KMS-11 (cell line): ENCODE data around the gene TSPAN18.

Experiments used
- H2AFZ ChIP-seq: fragments of 200-600 bp; sonication (generic); 2 replicates; pipeline ENCODE4 v1.6.1; 2016; ENCODE audit warnings: antibody characterized with exemption, mixed run types, low read depth
- H3K27ac ChIP-seq: fragments of 200-600 bp; sonication (generic); 2 replicates; pipeline ENCODE4 v1.6.1; 2016; ENCODE audit warnings: mild to moderate bottlenecking, mixed run types
- H3K27me3 ChIP-seq: fragments of 200-600 bp; sonication (generic); 2 replicates; pipeline ENCODE4 v1.6.1; 2017; ENCODE audit warnings: mild to moderate bottlenecking, low read depth, mixed run types, moderate library complexity; ENCODE audit not compliant: insufficient read depth
- H3K36me3 ChIP-seq: fragments of 200-600 bp; sonication (generic); 2 replicates; pipeline ENCODE4 v1.6.1; 2017; ENCODE audit warnings: mild to moderate bottlenecking, mixed run types; ENCODE audit not compliant: insufficient read depth
- H3K4me1 ChIP-seq: fragments of 200-600 bp; sonication (generic); 2 replicates; pipeline ENCODE4 v1.6.1; 2016; ENCODE audit warnings: mild to moderate bottlenecking, low read depth, mixed run types; ENCODE audit not compliant: poor library complexity, severe bottlenecking
- H3K4me2 ChIP-seq: fragments of 200-600 bp; sonication (generic); 2 replicates; pipeline ENCODE4 v1.7.0; 2016; ENCODE audit warnings: mild to moderate bottlenecking, mixed run types
- H3K4me3 ChIP-seq: fragments of 200-600 bp; sonication (generic); IDR thresholded peaks from 2 replicates; pipeline ENCODE4 v1.6.1; 2017; ENCODE audit warnings: low read depth, low read length, mixed read lengths; ENCODE audit not compliant: insufficient read depth
- H3K79me2 ChIP-seq: fragments of 200-600 bp; sonication (generic); 2 replicates; pipeline ENCODE4 v1.6.1; 2016; ENCODE audit warnings: low read depth, mixed run types; ENCODE audit not compliant: insufficient read depth
- H3K9ac ChIP-seq: fragments of 200-600 bp; sonication (generic); 2 replicates; pipeline ENCODE4 v1.6.1; 2016; ENCODE audit warnings: mild to moderate bottlenecking, mixed run types
- H4K20me1 ChIP-seq: fragments of 200-600 bp; sonication (generic); 2 replicates; pipeline ENCODE4 v1.6.1; 2016; ENCODE audit warnings: mild to moderate bottlenecking, mixed run types; ENCODE audit not compliant: insufficient read depth
- CTCF ChIP-seq: fragments of 200-600 bp; sonication (generic); conservative IDR thresholded peaks from 2 replicates; pipeline ENCODE4 v1.6.1; 2017; ENCODE audit warnings: low read depth, mild to moderate bottlenecking, antibody characterized with exemption, low read length, moderate library complexity, mixed read lengths

Gene TSPAN18

GRCh38 chr11:44835296-44835695, 108.5 kb downstream of the TSPAN18 start:
- no peaks in the 10 kb centered on the region for H3K27me3 ChIP-seq
- H3K9ac ChIP-seq, result no peak overlapping the region
- H3K79me2 ChIP-seq, result no peaks in the 10 kb centered on the region
- H3K4me3 ChIP-seq, result no peak overlapping the region
- no peak overlapping the region for H2AFZ ChIP-seq
- no peak for TF ChIP-seq CTCF
- no peak overlapping the region for H3K4me2 ChIP-seq
- no peaks in the 10 kb centered on the region for H3K4me1 ChIP-seq
- H3K27ac ChIP-seq, result no peak overlapping the region
- H4K20me1 ChIP-seq, result no peaks in the 10 kb centered on the region
- no peaks in the 10 kb centered on the region for H3K36me3 ChIP-seq

- Histone ChIP-seq H3K4me1 (no peaks in the 10 kb centered on the region), H3K27ac (no peak overlapping the region), H3K27me3 (no peaks in the 10 kb centered on the region), H3K4me2 (no peak overlapping the region), H3K4me3 (no peak overlapping the region), H2AFZ (no peak overlapping the region), H3K79me2 (no peaks in the 10 kb centered on the region), H3K36me3 (no peaks in the 10 kb centered on the region), H4K20me1 (no peaks in the 10 kb centered on the region), H3K9ac (no peak overlapping the region)
- no peak for TF ChIP-seq CTCF
These were observed 109.2 kb downstream of the TSPAN18 start for GRCh38 chr11:44835938-44836337.

GRCh38 chr11:44837661-44838060, 110.9 kb downstream of the TSPAN18 start:
- H2AFZ ChIP-seq, result no peak overlapping the region
- no peak overlapping the region for H3K9ac ChIP-seq
- no peak overlapping the region for H3K4me3 ChIP-seq
- H4K20me1 ChIP-seq, result no peaks in the 10 kb centered on the region
- H3K36me3 ChIP-seq, result no peaks in the 10 kb centered on the region
- H3K27ac ChIP-seq, result no peak overlapping the region
- no peak for TF ChIP-seq CTCF
- no peaks in the 10 kb centered on the region for H3K79me2 ChIP-seq
- H3K27me3 ChIP-seq, result no peaks in the 10 kb centered on the region
- H3K4me1 ChIP-seq, result no peaks in the 10 kb centered on the region
- no peak overlapping the region for H3K4me2 ChIP-seq

DNA sequence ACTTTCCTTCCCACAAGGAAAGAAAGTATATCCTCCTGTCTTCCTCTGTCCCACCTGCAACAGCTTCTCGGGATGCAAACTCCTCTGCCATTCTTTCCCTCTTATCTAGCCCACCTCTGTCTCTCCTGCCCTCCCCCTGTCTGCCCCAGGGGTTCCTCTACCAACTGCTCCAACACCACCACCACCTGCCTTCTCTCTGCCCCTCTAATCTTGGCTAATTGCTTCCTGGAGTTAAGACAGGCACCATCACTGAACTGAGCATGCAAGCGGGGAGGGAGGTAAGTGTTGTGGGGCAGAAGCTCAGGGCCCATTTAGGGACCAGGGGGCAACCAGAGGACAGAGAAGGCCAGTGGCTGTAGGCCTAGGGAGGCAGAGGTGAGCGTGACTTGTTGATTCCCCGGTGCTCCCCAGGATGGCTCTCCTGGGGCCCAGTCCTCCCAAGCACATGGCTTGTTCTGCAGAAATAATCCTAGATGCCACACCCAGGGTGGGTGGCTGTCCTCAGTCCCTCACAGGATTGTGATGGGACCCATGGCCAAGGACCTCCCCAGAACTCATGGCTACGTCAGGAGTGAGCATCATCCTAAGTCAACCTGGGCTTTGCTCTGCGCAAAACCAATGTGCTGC, 112.8 kb downstream of the TSPAN18 start:
- no peak overlapping the region for H3K27ac ChIP-seq
- H3K9ac ChIP-seq, result no peak overlapping the region
- no peak overlapping the region for H3K4me2 ChIP-seq
- no peaks in the 10 kb centered on the region for H3K4me1 ChIP-seq
- no peaks in the 10 kb centered on the region for H3K36me3 ChIP-seq
- no peak overlapping the region for H3K4me3 ChIP-seq
- no peaks in the 10 kb centered on the region for H3K27me3 ChIP-seq
- H4K20me1 ChIP-seq, result no peaks in the 10 kb centered on the region
- no peaks in the 10 kb centered on the region for H3K79me2 ChIP-seq
- no peak for TF ChIP-seq CTCF
- H2AFZ ChIP-seq, result no peak overlapping the region
